ENCODE measurements around the gene AMZ2. TPM values are rescaled to one million over a fixed set of nuclear protein-coding genes. Genes with fewer than 3 reads are reported as not detected.
"Not testable (repeated sequence)": the region's sequence is repeated elsewhere in the genome, so short reads cannot be mapped to it uniquely, and the experiment has no call there.

The AMZ2 gene
- total RNA-seq, 1 experiment from 2014 or later = 217 TPM

DNA sequence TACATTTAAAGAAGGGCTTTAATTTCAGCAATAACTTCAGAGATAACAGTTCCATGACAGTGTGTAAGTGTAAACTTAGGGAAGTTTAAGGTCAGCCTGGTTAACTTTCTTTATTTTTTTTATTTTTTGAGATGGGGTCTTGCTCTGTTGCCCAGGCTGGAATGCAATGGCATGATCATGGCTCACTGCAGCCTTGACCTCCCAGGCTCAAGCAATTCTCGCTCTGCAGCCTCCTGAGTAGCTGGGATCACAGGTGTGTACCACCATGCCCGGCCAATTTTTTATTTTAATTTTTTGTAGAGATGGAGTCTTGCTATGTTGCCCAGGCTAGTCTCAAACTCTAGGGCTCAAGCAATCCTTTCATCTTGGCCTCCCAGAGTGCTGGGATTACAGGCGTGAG lies 28.5 kb downstream of the AMZ2 start:
- in situ Hi-C loops (cut with HindIII; ENCODE audit: low pct_unique_long_range_greater_than_20kb, low sequenced_read_pairs); DNase-seq (ENCODE audit: low read depth): not testable (repeated sequence)

DNA sequence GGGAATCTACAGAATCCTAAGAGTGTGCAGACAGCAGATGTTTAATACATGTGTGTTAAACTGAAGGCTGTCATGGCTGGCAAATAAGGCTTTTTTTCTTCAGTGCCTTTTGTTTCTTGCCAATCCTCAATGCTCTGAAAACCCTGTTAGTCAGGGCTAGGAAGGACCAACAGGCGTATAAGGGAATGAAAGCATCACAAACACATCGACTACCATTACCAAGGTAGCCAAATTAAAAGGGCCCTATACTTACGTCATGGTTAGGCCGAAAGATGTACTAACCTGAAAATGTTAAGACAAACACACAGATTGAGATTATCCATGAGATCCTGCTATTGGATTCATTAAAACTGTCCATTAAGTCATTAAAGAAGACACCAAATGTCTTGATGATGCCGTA lies 30.0 kb downstream of the AMZ2 start:
- in situ Hi-C loops (cut with HindIII; ENCODE audit: low pct_unique_long_range_greater_than_20kb, low sequenced_read_pairs) = no loop called here
- DNase-seq (ENCODE audit: low read depth) = no peak

DNA sequence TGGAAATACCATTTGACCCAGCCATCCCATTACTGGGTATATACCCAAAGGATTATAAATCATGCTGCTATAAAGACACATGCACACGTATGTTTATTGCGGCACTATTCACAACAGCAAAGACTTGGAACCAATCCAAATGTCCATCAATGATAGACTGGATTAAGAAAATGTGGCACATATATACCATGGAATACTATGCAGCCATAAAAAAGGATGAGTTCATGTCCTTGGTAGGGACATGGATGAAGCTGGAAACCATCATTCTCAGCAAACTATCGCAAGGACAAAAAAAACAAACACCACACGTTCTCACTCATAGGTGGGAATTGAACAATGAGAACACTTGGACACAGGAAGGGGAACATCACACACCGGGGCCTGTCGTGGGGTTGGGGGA lies 34.1 kb downstream of the AMZ2 start:
- DNase-seq (ENCODE audit: low read depth); in situ Hi-C loops (cut with HindIII; ENCODE audit: low pct_unique_long_range_greater_than_20kb, low sequenced_read_pairs): not testable (repeated sequence)

DNA sequence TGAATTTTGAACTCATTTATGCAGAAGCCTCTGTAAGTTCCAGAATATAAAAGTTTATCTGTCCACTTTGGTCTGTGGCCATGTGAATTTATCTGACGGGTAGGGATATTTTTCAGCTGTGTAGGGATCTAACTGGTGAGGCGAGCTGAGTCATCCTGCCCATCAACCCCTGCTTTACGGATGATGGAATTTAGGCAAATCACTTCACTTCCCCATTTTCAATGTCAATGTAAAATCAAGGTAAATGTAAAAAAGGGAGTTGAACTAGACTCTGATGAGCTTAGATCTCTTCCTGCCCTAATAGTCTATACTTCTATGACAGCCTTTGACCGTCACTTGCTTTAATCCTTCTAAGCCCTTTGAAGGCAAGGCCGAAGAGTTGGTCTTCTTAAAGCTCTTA lies 40.5 kb downstream of the AMZ2 start:
- in situ Hi-C loops (cut with HindIII; ENCODE audit: low pct_unique_long_range_greater_than_20kb, low sequenced_read_pairs) = no loop called here
- DNase-seq (ENCODE audit: low read depth) = no peak

DNA sequence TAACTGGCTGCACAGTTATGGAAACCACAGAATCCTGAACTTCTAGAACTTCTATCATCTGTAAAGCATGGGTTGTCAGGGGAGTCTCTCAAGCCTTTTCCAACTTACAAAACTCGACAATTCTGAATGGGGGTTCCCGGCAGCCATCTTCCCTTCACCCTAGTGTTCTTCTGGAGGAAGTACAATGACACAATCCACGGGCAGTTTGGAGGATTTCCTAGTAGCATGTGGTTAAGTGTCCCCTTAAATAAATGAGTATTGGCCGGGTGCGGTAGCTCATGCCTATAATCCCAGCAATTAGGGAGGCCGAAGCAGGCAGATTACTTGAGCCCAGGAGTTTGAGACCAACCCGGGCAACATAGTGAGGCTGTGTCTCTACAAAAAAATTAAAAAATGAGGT lies 41.0 kb downstream of the AMZ2 start:
- DNase-seq (ENCODE audit: low read depth) = no peak
- in situ Hi-C loops (cut with HindIII; ENCODE audit: low pct_unique_long_range_greater_than_20kb, low sequenced_read_pairs) = no loop called here

DNA sequence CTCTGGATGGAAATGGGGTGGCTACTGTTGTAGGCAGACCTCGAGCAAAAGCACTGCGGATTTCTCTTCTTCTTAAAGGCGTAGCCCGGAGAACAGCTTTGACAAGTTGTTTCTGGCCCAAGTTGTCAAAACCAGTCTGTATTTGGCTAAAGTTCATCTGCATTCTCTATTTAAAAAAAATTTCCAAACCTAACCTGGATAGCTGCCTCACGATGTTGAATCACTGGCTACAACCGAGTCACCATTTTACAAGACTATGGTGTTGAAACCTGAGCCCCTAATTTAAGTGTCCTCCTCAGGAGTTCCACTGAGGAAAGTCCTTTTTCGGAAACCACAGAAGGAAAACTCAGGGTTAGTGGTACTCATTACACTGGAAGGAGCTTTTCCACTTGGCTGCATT lies 41.6 kb downstream of the AMZ2 start:
- in situ Hi-C loops (cut with HindIII; ENCODE audit: low pct_unique_long_range_greater_than_20kb, low sequenced_read_pairs) = no loop called here
- DNase-seq (ENCODE audit: low read depth) = no peak

DNA sequence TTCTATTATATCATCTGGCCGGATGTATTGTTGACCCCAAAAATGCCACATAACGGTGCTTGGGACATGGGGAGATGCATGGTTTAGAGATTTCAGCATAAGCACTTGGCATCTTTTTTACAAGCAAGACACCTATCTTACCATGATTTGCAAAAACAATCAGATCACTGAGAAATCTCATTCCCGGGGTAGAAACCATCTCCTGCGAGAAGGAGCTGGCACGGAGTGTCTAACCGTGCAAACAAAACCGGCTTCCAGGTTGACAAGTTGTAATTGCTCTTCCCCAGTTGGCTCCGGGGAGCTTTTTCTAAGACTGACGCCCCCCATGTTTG lies 42.1 kb downstream of the AMZ2 start:
- in situ Hi-C loops (cut with HindIII; ENCODE audit: low pct_unique_long_range_greater_than_20kb, low sequenced_read_pairs) = no loop called here

DNA sequence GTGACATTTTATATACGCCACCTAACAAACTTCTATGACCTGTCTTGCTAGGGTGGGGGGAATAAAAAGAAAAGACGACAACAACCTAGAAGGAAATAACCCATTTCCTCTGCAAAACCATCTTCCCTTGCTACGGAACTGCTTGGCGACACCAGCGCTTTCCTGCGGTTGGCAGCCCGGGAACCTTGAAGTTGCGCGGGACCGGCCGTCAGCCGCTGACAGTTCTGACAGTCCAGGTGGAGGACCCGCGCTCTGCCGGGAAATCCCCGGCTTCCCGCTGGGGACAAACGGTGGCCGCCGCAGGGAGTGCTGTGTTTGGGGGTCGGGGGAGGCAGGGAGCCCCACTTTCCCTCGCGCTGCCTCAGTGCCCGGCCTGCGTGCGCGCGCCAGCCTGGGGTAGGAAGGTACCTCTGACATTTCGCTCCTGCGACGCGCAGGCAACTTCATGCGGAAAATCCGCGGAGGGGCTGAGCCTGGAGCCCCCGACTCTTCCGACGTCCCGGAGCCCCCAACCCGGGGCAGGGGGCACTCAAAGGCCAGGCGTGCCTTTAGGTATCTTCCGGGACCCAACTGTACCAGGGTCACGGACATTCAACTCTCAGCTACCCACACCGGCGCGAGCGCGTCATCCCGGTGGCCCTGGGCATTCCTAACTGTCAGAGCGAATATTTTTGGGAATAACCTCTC lies 42.6 kb downstream of the AMZ2 start:
- in situ Hi-C loops (cut with HindIII; ENCODE audit: low pct_unique_long_range_greater_than_20kb, low sequenced_read_pairs) = no loop called here

More for the DNA sequence above, 42.1 kb downstream of the AMZ2 start:
- DNase-seq (ENCODE audit: low read depth) = no peak

DNA sequence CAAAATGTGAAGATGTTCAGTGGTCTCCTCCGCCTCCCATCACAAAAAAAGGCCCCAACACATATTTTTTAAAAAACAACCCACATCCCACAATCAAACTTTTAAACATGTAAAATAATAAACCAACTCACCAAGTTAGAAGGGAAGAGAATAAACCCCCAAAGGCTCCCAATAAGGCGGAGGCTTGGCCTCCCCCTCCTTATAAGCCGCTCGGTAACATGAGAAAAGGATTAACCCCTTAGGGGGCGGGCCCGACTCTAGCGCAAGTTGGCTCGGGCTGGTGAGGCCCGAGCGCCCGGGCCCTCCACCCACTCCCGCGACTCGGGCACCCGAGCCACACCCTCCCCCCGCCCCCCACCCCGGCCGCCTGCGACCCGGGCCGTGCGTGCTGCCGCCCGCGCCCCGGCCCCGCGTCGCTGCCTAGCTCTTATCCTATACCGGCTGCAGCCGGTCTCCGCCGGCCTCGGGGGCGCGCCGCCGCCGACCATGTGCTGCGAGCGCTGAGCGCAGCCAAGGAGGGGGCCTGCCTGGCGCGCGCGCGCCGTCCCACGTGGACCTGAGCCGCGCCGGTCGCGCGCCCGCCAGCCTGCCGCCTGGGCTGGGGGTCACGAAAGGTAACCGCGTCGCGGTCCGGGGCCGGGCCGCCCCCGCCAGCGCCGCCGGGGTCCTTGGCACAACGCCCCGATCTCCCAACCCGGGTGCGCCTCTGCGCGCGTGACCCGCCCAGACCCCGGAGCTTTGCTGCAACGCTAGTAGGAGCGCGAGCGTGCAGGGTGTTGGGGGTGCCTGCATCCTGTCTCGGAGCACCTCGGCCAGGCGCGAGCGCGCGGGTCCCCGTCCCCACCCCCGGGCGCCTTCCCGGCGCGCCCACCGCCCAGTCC lies 43.4 kb downstream of the AMZ2 start, which contains the start of the genes ARSG and SLC16A6:
ARSG (plus strand) TSS at position 541 of the 881 bp plus-strand sequence. CDS start 15,999 bp downstream, outside the sequence.
SLC16A6 (minus strand) TSS at position 173 of the 881 bp plus-strand sequence. CDS start 12,807 bp downstream, outside the sequence.
- peak; percentile 67 for DNase-seq (ENCODE audit: low read depth)
- in situ Hi-C loops (cut with HindIII; ENCODE audit: low pct_unique_long_range_greater_than_20kb, low sequenced_read_pairs) = no loop called here

More for the DNA sequence above, 42.6 kb downstream of the AMZ2 start:
- DNase-seq (ENCODE audit: low read depth) = peak; percentile 36

DNA sequence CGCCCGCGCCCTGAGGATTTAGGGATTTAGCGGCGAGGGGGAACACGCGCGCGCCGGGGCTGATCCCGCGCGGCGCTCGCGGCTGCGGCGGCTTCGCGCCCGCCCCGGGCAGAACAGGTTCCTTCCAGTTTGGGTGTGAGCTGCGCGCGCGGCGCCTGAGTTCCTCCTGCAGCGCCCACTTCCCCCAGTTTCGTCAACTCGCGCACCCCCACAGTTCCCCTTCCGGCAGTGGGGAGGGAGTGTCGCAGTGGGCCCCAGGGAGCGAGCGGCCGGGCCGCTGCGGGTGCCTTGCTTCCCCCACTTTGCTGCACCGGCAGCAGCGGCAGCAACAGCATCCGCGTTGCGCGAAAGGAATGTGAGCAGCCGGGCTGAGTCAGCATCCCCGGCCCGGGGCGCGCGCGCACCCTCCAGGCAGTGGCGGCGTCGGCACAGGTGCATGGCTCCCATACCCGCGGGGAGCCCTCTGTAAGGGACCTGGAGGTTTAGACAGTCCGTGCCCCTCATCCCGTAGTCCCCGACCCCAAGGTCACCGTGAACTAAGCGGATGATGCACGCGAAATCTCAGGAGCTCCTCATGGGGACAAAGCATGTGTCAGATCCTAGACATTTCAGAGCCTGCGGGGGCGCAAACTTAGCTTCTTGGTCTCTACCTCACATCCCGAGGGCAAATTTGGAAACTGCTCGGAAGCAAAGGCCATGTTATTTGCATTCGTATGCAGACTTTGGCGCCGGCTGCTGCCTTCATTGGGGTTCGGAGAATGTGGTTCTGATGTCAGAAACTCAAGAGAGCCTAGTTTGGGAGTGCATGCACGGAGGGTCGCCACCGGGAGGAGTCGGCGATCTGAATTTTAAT lies 44.2 kb downstream of the AMZ2 start:
- in situ Hi-C loops (cut with HindIII; ENCODE audit: low pct_unique_long_range_greater_than_20kb, low sequenced_read_pairs) = no loop called here
- DNase-seq (ENCODE audit: low read depth) = peak; percentile 74

DNA sequence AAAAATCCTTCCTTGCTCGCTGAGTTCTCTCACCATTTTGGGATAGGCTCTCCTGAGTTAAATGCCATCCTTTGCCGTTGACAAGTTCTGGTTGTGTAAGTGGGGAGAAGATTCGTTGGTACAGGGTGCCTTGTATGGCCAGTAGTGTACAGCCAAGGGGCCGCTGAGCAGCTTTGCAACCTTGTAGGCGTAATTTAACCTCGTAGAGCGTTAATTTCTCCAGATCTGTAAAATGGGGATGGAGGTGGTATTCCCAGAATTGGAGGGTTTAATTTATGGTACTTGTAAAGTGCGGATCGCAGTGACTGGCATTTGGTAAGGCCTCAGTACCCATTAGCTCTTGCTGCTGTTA lies 44.8 kb downstream of the AMZ2 start:
- in situ Hi-C loops (cut with HindIII; ENCODE audit: low pct_unique_long_range_greater_than_20kb, low sequenced_read_pairs) = no loop called here
- DNase-seq (ENCODE audit: low read depth) = no peak

DNA sequence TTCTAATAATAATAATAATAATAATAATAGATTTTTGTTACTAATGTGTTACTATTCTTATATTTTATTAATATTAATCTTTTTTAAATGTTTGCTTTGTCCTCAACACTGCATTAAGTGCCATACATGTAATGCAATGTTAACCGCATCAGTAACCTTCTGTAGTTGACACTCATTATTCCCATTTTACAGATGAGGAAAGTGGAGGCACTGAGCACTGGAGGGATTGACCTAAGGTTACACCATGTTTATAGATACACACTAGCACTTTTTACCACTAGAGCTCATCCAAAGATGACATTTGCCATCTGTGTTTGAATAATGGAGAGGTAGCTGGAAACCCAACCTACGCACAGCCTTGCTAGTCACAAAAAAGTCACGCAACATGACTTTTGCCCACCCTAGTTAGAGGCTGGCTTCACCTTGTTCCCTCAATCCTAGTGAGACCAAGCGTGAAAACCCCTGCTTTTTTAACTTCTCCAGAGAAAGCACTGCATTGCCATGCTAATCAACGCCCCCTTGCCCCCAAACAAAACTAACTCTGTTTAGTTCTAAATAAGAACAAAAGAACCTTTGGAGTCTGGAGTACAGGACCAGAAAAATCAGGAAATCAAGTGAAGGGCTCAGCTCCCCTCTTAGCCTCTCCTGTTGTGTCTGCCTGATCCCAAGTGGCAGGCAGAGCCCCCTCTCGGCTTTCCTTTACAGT lies 45.8 kb downstream of the AMZ2 start:
- DNase-seq (ENCODE audit: low read depth) = no peak
- in situ Hi-C loops (cut with HindIII; ENCODE audit: low pct_unique_long_range_greater_than_20kb, low sequenced_read_pairs) = no loop called here

DNA sequence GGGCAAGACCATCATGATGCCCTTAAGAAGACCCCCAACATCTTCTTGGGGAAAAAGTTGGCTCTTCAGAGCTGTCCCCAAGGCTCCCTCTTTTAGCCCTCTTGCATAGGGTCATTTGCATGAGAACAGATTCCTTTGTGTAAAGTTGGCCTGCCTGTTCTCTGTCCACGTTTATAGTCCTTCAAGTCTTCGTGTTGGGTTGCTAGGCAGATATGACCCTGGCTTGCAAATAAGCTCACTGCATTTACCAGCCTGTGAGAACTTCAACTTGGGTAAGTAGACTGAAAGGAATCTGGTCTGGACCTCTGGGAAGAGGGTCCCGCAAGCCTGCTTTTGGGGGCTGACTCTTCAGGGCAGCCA lies 46.3 kb downstream of the AMZ2 start:
- no peak for DNase-seq (ENCODE audit: low read depth)
- in situ Hi-C loops (cut with HindIII; ENCODE audit: low pct_unique_long_range_greater_than_20kb, low sequenced_read_pairs) = no loop called here

DNA sequence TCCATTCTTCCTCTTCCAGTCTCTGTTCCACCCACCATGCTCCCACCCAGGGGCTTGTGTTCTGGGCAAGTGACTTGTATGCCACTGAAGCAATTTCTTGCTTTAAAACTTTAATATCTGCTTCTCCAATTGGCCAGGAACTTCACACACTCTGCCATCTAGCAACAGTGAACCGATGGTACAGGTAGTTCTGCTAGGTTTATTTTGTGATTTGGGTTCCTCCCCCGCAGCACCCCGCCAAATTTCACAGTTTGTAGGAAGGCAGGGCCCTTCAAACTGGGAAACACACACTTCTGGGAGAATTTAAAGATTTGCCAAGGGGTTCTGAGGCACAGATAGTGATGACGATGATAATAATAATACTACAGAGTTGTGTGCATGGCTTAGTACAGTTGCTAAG lies 46.8 kb downstream of the AMZ2 start:
- in situ Hi-C loops (cut with HindIII; ENCODE audit: low pct_unique_long_range_greater_than_20kb, low sequenced_read_pairs) = no loop called here
- no peak for DNase-seq (ENCODE audit: low read depth)

DNA sequence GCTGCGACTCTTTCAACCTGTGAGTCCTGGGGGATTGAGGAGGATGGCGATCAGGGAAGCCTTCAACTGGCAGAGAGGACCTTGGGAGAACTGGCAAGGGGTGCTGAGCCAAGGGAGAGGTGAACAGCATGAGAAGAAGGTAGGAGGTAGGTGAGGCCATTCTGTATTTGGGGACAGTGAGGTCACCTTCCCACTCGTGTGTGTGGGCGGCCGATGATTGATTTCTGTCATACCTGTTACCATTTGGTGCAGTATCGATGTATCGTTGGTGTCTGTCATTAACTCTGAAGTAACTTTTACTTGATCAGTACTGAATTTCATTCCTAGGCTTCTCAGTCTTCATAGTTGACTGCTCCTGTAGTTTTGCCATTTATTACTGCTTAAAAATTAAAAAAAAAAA lies 47.2 kb downstream of the AMZ2 start:
- no peak for DNase-seq (ENCODE audit: low read depth)
- in situ Hi-C loops (cut with HindIII; ENCODE audit: low pct_unique_long_range_greater_than_20kb, low sequenced_read_pairs) = no loop called here

DNA sequence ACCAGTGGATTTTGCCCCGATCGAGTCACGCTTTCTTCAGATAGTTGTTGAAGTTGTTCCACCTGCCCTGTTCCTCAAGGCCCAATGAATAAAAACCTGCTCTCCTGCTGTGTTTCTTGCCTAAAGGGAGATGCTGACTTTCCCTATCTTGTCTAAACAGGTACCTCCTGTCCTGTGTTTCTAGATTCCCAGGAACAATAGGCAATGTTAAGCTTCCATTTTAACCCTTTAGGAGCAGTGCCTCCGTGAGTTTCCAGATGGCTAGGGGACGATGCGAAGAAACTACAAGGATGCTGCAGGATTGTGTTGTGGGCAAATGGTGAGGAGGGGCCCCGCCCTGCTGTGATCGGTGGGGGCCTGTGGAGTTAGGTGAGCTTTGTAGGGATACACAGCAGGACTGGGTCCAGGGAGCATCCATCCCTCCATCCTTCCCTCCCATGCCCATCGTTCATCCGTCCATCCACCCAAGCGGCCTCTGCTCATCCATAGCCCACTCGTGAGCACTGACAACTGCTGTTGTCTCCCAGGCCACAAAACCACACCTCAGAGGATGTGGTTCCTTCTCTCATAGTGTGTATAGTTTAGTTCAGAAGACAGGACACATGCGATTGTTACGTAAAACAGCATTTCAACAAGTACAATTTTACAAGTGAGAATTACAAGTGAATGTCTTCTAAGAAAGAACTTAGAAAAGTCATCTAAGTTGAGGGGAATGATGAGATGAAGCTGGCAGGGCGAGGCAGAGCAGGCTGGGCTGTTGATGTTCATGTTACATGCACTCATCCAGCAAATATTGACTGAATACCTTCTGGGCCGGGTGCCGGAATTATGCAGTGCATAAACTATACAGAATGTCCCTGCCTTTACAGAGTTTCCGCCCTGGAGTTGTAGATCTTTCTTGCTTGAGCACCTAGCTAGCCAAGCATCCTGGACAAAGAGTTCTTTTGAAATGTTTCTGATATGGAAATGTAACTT lies 48.7 kb downstream of the AMZ2 start:
- DNase-seq (ENCODE audit: low read depth) = no peak
- in situ Hi-C loops (cut with HindIII; ENCODE audit: low pct_unique_long_range_greater_than_20kb, low sequenced_read_pairs) = no loop called here

DNA sequence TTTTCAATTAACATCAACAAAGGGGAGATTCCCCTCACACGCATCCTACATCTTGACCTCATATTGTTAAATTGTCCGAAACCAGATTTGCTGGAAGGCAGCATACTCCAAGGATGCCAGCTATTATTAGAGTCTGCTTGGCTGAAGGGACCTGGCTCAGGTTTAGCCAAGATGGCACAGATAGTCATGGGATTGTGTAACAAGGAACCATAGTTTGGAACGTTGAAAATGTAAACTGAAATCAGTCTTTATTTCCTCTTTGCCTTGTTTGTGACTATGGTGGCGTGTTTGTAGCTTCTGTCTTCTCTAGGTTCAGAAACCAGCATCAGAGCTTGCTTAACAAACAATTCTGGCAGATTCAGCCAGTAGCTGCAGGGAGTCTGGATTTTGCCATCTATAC lies 49.4 kb downstream of the AMZ2 start:
- no peak for DNase-seq (ENCODE audit: low read depth)
- in situ Hi-C loops (cut with HindIII; ENCODE audit: low pct_unique_long_range_greater_than_20kb, low sequenced_read_pairs) = no loop called here
